ENCODE data around the gene PDSS2. TPM values are rescaled to one million over a fixed set of nuclear protein-coding genes. Genes with fewer than 3 reads are reported as not detected.

PDSS2 gene
- total and polyA plus RNA-seq, 11 donors: 7.2 to 24.4 (median 14.4) TPM

DNA sequence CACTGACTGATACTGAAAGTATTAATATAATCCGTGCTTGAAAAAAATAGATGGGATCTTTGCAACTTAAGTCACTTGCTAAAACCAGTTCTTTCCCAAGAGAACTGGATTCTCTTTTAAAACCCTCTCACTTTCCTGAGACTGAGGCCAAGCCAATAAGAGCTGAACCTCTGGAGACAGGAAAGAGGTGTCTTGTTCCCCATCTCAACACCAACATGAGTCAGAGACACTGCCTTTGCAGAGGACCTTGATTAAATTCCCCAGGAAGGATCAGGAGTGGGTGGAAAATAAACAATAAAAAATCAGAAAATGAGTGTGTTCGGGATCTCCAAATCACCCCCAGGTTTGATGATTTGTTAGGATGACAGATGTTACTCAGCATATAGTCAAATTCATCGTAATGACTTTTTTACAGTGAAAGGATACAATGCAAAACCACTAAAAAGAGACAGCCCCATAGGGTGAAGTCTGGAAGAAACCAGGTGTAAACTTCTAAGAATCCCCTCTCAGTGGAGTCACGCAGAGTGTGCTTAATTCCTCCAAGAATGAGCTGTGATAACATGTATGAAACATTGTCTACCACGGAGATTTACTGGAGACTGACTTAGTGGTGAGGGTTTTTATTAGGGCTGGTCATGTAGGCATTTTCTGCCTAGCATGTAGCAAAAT, 221.2 kb downstream of the PDSS2 start:
- WGBS, 4 donors: 86 to 90% (median 88%) methylated on average over 5 of the region's 5 CpGs
- no peak for TF ChIP-seq POLR2A (IDR thresholded peaks at IDR 0.05)
- TF ChIP-seq, protein P1, sequence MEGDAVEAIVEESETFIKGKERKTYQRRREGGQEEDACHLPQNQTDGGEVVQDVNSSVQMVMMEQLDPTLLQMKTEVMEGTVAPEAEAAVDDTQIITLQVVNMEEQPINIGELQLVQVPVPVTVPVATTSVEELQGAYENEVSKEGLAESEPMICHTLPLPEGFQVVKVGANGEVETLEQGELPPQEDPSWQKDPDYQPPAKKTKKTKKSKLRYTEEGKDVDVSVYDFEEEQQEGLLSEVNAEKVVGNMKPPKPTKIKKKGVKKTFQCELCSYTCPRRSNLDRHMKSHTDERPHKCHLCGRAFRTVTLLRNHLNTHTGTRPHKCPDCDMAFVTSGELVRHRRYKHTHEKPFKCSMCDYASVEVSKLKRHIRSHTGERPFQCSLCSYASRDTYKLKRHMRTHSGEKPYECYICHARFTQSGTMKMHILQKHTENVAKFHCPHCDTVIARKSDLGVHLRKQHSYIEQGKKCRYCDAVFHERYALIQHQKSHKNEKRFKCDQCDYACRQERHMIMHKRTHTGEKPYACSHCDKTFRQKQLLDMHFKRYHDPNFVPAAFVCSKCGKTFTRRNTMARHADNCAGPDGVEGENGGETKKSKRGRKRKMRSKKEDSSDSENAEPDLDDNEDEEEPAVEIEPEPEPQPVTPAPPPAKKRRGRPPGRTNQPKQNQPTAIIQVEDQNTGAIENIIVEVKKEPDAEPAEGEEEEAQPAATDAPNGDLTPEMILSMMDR (IDR thresholded peaks at IDR 0.05): no peak
- Histone ChIP-seq H3K36me3 (peaks cover 0 to 17% (median 0%) of the 10 kb centered on the region in 9 donors), H3K27me3 (no peaks in the 10 kb centered on the region), H3K4me3 (no peak overlapping the region), H3K9me3 (peaks cover 0 to 16% (median 4%) of the 10 kb centered on the region in 12 donors), H3K27ac (no peak overlapping the region), H3K4me1 (peaks cover 0 to 11% (median 2%) of the 10 kb centered on the region in 12 donors)
- ATAC-seq: no peak
- intact Hi-C loops (cut with DNase I): no loop called here
- DNase-seq: no peak

DNA sequence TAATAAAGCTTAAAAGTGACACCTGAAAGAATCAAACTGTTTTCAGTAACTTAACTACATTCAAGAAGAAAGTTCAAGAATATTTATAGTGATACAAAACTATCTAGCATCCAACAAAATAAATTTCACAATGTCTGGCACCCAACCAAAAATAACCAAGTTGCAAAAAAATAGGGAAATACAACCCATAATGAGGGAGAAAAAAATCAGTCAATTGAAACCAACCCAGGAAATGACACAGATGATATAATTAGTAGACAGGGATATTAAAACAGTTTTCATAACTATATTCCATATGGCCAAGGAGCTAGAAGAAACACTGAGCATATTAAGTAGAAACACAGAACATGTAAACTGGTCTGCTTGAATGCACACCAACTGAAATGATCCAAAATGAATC, 223.9 kb downstream of the PDSS2 start:
- no peaks in the 10 kb centered on the region for H3K27me3 ChIP-seq
- DNase-seq (no peak), ATAC-seq (peak in 2 of 4 donors; percentile 20 to 53)
- no peak overlapping the region for H3K4me3 ChIP-seq
- peaks cover 0 to 16% (median 4%) of the 10 kb centered on the region in 12 donors for H3K9me3 ChIP-seq
- H3K27ac ChIP-seq: peak overlapping the region in 1 of 12 donors; percentile 13
- H3K4me1 ChIP-seq: peaks cover 0 to 8% (median 2%) of the 10 kb centered on the region in 12 donors
- H3K36me3 ChIP-seq: peaks cover 0 to 17% (median 0%) of the 10 kb centered on the region in 9 donors
- intact Hi-C loops (cut with DNase I): no loop called here
- TF ChIP-seq, protein P1 (IDR thresholded peaks at IDR 0.05): no peak
- TF ChIP-seq POLR2A (IDR thresholded peaks at IDR 0.05): no peak

DNA sequence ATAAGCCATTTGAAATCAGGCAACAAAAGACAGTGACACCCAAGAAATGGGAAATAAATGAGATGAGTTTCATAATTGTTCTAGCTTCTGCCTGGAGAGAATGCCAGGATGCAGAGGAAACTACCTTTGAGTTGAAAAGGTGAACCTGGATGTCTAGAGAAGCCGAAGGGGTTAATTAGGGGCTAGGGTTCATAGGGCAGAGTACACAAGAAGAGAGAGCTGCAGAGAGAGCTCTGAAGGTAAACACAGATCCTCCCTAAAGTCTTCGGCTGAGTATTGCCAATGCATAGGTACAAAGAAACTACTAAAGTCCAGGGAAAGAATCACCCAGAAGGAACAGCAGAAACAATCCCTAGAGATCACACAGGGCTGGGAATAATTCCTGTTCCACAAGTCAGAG, 224.4 kb downstream of the PDSS2 start:
- H3K4me1 ChIP-seq: peaks cover 0 to 8% (median 2%) of the 10 kb centered on the region in 12 donors
- intact Hi-C loops (cut with DNase I): no loop called here
- WGBS, 4 donors: 46 to 72% (median 65%) methylated on average over 2 of the region's 2 CpGs
- no peak for DNase-seq
- no peak overlapping the region for H3K4me3 ChIP-seq
- no peaks in the 10 kb centered on the region for H3K27me3 ChIP-seq
- peak overlapping the region in 1 of 12 donors; percentile 8 for H3K27ac ChIP-seq
- peaks cover 0 to 16% (median 4%) of the 10 kb centered on the region in 12 donors for H3K9me3 ChIP-seq
- H3K36me3 ChIP-seq: peaks cover 0 to 17% (median 0%) of the 10 kb centered on the region in 9 donors
- TF ChIP-seq, protein P1 (IDR thresholded peaks at IDR 0.05): no peak
- no peak for ATAC-seq

DNA sequence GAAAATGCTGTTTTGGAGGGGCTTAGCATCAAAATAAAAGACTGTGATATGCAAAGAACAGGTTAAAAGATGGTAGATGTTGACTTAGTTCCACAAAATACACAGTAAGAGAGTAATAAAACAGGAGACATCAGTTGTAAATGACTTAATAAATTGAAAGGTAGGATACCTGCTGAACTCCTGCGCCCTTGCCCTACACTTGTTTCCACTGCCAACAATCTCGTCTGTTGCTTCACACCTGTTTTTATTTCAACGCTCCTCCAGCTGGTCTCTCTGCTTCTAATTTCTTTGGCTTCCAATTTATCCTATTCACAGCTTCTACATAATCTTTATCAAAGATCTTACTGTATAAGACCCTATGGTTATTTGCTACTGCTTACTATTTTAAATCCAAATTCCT, 228.1 kb downstream of the PDSS2 start:
- peaks cover 0 to 4% (median 0%) of the 10 kb centered on the region in 9 donors for H3K36me3 ChIP-seq
- H3K4me1 ChIP-seq: peaks cover 0 to 8% (median 2%) of the 10 kb centered on the region in 12 donors
- ATAC-seq: no peak

More for the DNA sequence above, 228.1 kb downstream of the PDSS2 start:
- Histone ChIP-seq H3K27me3 (no peaks in the 10 kb centered on the region), H3K27ac (no peak overlapping the region), H3K9me3 (peaks cover 0 to 8% (median under 1%) of the 10 kb centered on the region in 12 donors), H3K4me3 (no peak overlapping the region)
- no peak for DNase-seq
- intact Hi-C loops (cut with DNase I): no loop called here
- TF ChIP-seq POLR2A (IDR thresholded peaks at IDR 0.05): no peak
- TF ChIP-seq, protein P1 (IDR thresholded peaks at IDR 0.05): no peak
- 94 to 99% (median 95%) methylated on average over 3 of the region's 3 CpGs for WGBS, 4 donors

Measured in heart left ventricle (tissue), 16 donors.